GM21515 (cell line): ENCODE data around the gene AP5Z1.

Source experiments
- ATAC-seq: cut with Tn5 transposase; IDR thresholded peaks from one replicate; pipeline ENCODE4 v1.9.1; 2021; ENCODE audit not compliant: unreplicated experiment

The AP5Z1 gene

GRCh38 chr7:4837803-4838625, 62.6 kb downstream of the AP5Z1 start:
- ATAC-seq, result no peak

GRCh38 chr7:4838626-4839334, 63.4 kb downstream of the AP5Z1 start:
- ATAC-seq, result no peak

- no peak for ATAC-seq
Measured at GRCh38 chr7:4840079-4840501, 64.7 kb downstream of the AP5Z1 start.
